ENCODE measurements around the gene KLF9. TPM values are rescaled to one million over a fixed set of nuclear protein-coding genes. Genes with fewer than 3 reads are reported as not detected.
A peak's percentile ranks its signal among the peaks of the same experiment; 100 is the strongest.

KLF9 gene
- total RNA-seq, 1 donor from 2014 or later: 0.25 TPM

DNA sequence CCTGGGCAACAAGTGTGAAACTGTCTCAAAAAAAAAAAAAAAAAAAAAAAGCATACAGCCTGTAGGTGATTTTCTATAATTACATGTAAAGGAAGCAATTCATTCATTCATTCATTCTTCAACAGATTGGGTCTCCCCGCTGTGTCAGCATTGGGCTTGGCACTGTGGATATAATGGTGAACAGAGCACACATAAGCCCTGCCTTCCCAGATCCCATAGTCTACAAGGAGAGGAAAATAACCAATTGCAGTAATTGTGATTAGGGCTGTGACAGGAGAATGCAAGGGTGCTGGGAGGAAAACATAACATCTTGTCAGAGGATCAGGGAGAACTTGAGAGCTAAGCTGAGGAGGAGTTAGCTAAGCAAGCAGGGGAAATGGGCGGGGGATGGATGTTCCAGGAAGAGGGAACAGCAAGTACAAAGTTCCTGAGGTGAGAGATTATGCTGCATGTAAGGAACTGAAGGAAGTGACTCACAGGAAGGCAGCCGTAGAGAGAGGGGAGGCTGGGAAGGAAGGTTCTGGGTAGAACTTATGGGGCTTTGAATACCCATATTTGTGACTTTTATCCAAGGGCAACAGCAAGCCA is 24.0 kb upstream of the KLF9 start:
- TF ChIP-seq, protein P1, sequence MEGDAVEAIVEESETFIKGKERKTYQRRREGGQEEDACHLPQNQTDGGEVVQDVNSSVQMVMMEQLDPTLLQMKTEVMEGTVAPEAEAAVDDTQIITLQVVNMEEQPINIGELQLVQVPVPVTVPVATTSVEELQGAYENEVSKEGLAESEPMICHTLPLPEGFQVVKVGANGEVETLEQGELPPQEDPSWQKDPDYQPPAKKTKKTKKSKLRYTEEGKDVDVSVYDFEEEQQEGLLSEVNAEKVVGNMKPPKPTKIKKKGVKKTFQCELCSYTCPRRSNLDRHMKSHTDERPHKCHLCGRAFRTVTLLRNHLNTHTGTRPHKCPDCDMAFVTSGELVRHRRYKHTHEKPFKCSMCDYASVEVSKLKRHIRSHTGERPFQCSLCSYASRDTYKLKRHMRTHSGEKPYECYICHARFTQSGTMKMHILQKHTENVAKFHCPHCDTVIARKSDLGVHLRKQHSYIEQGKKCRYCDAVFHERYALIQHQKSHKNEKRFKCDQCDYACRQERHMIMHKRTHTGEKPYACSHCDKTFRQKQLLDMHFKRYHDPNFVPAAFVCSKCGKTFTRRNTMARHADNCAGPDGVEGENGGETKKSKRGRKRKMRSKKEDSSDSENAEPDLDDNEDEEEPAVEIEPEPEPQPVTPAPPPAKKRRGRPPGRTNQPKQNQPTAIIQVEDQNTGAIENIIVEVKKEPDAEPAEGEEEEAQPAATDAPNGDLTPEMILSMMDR (IDR thresholded peaks at IDR 0.05; ENCODE audit: partially characterized antibody, unreplicated experiment): no peak
- Mint-ChIP-seq H3K36me3 (ENCODE audit: unreplicated experiment) (no peaks in the 10 kb centered on the region), H3K27me3 (ENCODE audit: unreplicated experiment) (peaks cover 2% of the 10 kb centered on the region), H3K27ac (ENCODE audit: unreplicated experiment) (peak overlapping the region; percentile 29), H3K4me3 (ENCODE audit: unreplicated experiment) (no peak overlapping the region), H3K9me3 (ENCODE audit: unreplicated experiment) (no peaks in the 10 kb centered on the region), H3K4me1 (ENCODE audit: low read depth, unreplicated experiment) (no peaks in the 10 kb centered on the region)
- DNase-seq: no peak

DNA sequence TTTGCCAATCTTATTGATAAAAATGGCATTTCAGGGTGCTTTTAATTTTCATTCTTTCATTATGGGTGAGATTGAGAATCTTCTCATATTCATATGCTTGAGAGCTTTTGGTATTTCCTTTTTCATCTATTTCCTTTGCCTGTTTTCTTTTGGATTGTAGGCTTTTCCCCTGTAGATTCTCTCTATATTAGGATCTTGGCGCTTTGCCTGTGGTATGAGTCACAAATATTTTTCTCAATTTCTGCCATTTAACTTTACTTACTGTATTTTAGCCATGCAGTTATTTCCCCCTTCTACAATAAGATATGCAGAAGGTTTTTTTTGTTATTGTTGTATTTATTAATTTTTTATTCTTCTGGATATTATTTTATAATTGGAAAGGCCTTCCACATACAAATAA is 21.5 kb upstream of the KLF9 start:
- no peak for DNase-seq
- H3K4me3 Mint-ChIP-seq (ENCODE audit: unreplicated experiment): no peak overlapping the region
- no peak overlapping the region for H3K27ac Mint-ChIP-seq (ENCODE audit: unreplicated experiment)
- no peaks in the 10 kb centered on the region for H3K36me3 Mint-ChIP-seq (ENCODE audit: unreplicated experiment)
- peaks cover 2% of the 10 kb centered on the region for H3K27me3 Mint-ChIP-seq (ENCODE audit: unreplicated experiment)
- no peaks in the 10 kb centered on the region for H3K9me3 Mint-ChIP-seq (ENCODE audit: unreplicated experiment)
- TF ChIP-seq, protein P1 (IDR thresholded peaks at IDR 0.05; ENCODE audit: partially characterized antibody, unreplicated experiment): no peak
- H3K4me1 Mint-ChIP-seq (ENCODE audit: low read depth, unreplicated experiment): no peaks in the 10 kb centered on the region

DNA sequence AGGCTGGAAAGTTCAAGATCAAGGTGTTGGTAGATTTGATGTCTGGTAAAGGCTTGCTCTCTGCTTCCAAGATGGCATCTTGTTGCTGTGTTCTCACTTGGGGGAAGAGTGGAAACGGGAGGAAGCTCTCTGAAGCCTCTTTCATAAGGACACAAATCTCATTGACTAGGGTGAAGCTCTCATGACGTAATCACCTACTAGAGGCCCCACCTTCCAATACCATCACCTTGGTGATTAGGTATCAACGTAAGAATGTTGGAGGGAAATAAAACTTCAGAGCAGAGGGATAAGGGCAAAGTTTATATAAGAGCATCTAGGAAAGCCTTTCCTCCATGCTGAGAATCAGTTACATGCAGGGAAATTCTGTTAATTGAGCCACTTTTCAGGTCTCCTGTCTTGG is 15.4 kb upstream of the KLF9 start:
- no peak overlapping the region for H3K27ac Mint-ChIP-seq (ENCODE audit: unreplicated experiment)
- H3K4me3 Mint-ChIP-seq (ENCODE audit: unreplicated experiment): no peak overlapping the region
- peaks cover 4% of the 10 kb centered on the region for H3K27me3 Mint-ChIP-seq (ENCODE audit: unreplicated experiment)

DNA sequence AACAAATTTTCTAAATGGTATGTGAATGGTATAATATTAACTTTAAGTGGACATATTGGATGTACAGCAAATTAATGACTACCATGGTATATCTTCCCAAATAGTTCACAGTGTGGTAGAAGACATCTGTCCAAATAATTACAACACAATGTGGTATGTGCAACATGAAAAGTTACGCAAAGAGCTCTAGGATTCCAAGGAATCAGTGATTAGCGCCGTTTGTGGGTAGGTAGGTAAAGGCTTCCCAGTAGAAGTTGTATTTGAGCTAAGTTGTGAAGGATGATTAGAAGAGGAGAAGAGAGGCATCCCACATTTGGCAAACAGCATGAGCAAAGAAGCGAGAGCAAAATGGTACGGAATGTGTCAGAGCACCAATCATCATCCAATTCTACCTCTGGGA is 14.3 kb upstream of the KLF9 start:
- H3K27me3 Mint-ChIP-seq (ENCODE audit: unreplicated experiment): peaks cover 4% of the 10 kb centered on the region
- no peak overlapping the region for H3K27ac Mint-ChIP-seq (ENCODE audit: unreplicated experiment)
- no peaks in the 10 kb centered on the region for H3K4me1 Mint-ChIP-seq (ENCODE audit: low read depth, unreplicated experiment)

More for the DNA sequence above, 15.4 kb upstream of the KLF9 start:
- peaks cover 3% of the 10 kb centered on the region for H3K36me3 Mint-ChIP-seq (ENCODE audit: unreplicated experiment)
- no peaks in the 10 kb centered on the region for H3K4me1 Mint-ChIP-seq (ENCODE audit: low read depth, unreplicated experiment)
- H3K9me3 Mint-ChIP-seq (ENCODE audit: unreplicated experiment): no peaks in the 10 kb centered on the region
- TF ChIP-seq, protein P1 (IDR thresholded peaks at IDR 0.05; ENCODE audit: partially characterized antibody, unreplicated experiment): no peak
- DNase-seq: no peak

More for the DNA sequence above, 14.3 kb upstream of the KLF9 start:
- no peak overlapping the region for H3K4me3 Mint-ChIP-seq (ENCODE audit: unreplicated experiment)
- no peaks in the 10 kb centered on the region for H3K9me3 Mint-ChIP-seq (ENCODE audit: unreplicated experiment)
- peaks cover 5% of the 10 kb centered on the region for H3K36me3 Mint-ChIP-seq (ENCODE audit: unreplicated experiment)
- TF ChIP-seq, protein P1 (IDR thresholded peaks at IDR 0.05; ENCODE audit: partially characterized antibody, unreplicated experiment): no peak
- DNase-seq: no peak

Measured in glutamatergic neuron (in vitro differentiated cells).